IMR-90 (cell line): ENCODE measurements around the gene CAVIN1. TPM values are rescaled to one million over a fixed set of nuclear protein-coding genes. Genes with fewer than 3 reads are reported as not detected.

Experiments
- ATAC-seq: fragments of 200-7000 bp; cut with Tn5 transposase; 2 replicates; pipeline ENCODE4 v1.9.1; 2020; ENCODE audit warnings: low read depth, mild to moderate bottlenecking, moderate library complexity
- BruUV-seq: library from RNA; stranded (reverse); fragments of 400-500 nt; replicated peaks from 2 replicates; lab custom pipeline; 2021; lab: Mats Ljungman, UMichigan
- CTCF ChIA-PET: fragments of 300-600 bp; formaldehyde crosslinking; extraction: SDS; loops from one replicate; lab custom pipeline; 2021; ENCODE audit warnings: antibody characterized with exemption; lab: Yijun Ruan, JAX
- POLR2A ChIA-PET: fragments of 300-600 bp; sonication (Branson Sonifier 250); formaldehyde crosslinking; loops from one replicate; lab custom pipeline; 2022; ENCODE audit warnings: antibody characterized with exemption; ENCODE audit not compliant: unreplicated experiment; lab: Charles Lee
- DNase-seq: peaks from one replicate; pipeline ENCODE4 v3.0.0; 2013
- H2AFZ ChIP-seq: replicated peaks from 2 replicates; pipeline ENCODE3; 2013; ENCODE audit warnings: low read length, mild to moderate bottlenecking; ENCODE audit not compliant: poor library complexity
- H2AK5ac ChIP-seq: 2 replicates; pipeline ENCODE4 v1.6.1; 2013; ENCODE audit warnings: low read depth, low read length, inconsistent platforms
- H2AK9ac ChIP-seq: replicated peaks from 2 replicates; pipeline ENCODE3; 2013; ENCODE audit warnings: mild to moderate bottlenecking, low read depth, low read length, moderate library complexity; ENCODE audit not compliant: poor library complexity
- H2BK120ac ChIP-seq: 2 replicates; pipeline ENCODE4 v1.6.1; 2013; ENCODE audit warnings: low read depth, low read length, inconsistent platforms
- H2BK15ac ChIP-seq: 3 replicates; pipeline ENCODE4 v1.6.1; 2013; ENCODE audit warnings: low read depth, low read length, inconsistent platforms
- H2BK20ac ChIP-seq: 2 replicates; pipeline ENCODE4 v1.6.1; 2013; ENCODE audit warnings: low read depth, mild to moderate bottlenecking, inconsistent platforms, low read length, moderate library complexity
- H2BK5ac ChIP-seq: 2 replicates; pipeline ENCODE4 v1.6.1; 2013; ENCODE audit warnings: mild to moderate bottlenecking, low read depth, low read length, inconsistent platforms; ENCODE audit not compliant: poor library complexity, severe bottlenecking
- H3K14ac ChIP-seq: replicated peaks from 2 replicates; pipeline ENCODE4 v1.6.1; 2013; ENCODE audit warnings: low read depth, low read length, inconsistent platforms
- H3K18ac ChIP-seq: 2 replicates; pipeline ENCODE4 v1.6.1; 2013; ENCODE audit warnings: low read depth, low read length, control low read depth
- H3K23ac ChIP-seq: 2 replicates; pipeline ENCODE4 v1.6.1; 2013; ENCODE audit warnings: low read depth, low read length, inconsistent platforms
- H3K27ac ChIP-seq: 2 replicates; pipeline ENCODE4 v1.5.1; 2013; ENCODE audit warnings: mild to moderate bottlenecking, control low read depth, low read length; ENCODE audit not compliant: insufficient read depth
- H3K27me3 ChIP-seq: 2 replicates; pipeline ENCODE4 v1.6.1; 2013; ENCODE audit warnings: low read length; ENCODE audit not compliant: control insufficient read depth, insufficient read depth
- H3K36me3 ChIP-seq: 2 replicates; pipeline ENCODE4 v1.6.1; 2013; ENCODE audit warnings: low read length, mixed read lengths; ENCODE audit not compliant: control insufficient read depth, insufficient read depth
- H3K4ac ChIP-seq: 2 replicates; pipeline ENCODE4 v1.6.1; 2013; ENCODE audit warnings: low read depth, low read length, inconsistent platforms
- H3K4me1 ChIP-seq: 2 replicates; pipeline ENCODE4 v1.6.1; 2013; ENCODE audit warnings: low read length, mixed read lengths; ENCODE audit not compliant: control insufficient read depth, insufficient read depth
- H3K4me2 ChIP-seq: 2 replicates; pipeline ENCODE4 v1.6.1; 2013; ENCODE audit warnings: low read depth, mild to moderate bottlenecking, control low read depth, low read length, moderate library complexity
- H3K4me3 ChIP-seq: 2 replicates; pipeline ENCODE4 v1.5.1; 2013; ENCODE audit warnings: low read depth, mild to moderate bottlenecking, control low read depth, low read length, moderate library complexity; ENCODE audit not compliant: insufficient read depth
- H3K56ac ChIP-seq: 2 replicates; pipeline ENCODE4 v1.6.1; 2013; ENCODE audit warnings: low read length, inconsistent platforms; ENCODE audit not compliant: insufficient read depth; ENCODE audit errors: extremely low read depth
- H3K79me1 ChIP-seq, 2 experiments: 2 replicates each; pipeline ENCODE4 v1.6.1; 2013; ENCODE audit warnings: low read length in 2 of 2, inconsistent platforms in 1 of 2, low read depth in 1 of 2
- H3K9ac ChIP-seq: 2 replicates; pipeline ENCODE4 v1.6.1; 2013; ENCODE audit warnings: low read depth, low read length, control low read depth
- H3K9me1 ChIP-seq: 2 replicates; pipeline ENCODE4 v1.6.1; 2013; ENCODE audit warnings: low read length, inconsistent platforms; ENCODE audit not compliant: insufficient read depth
- H3K9me3 ChIP-seq: 2 replicates; pipeline ENCODE4 v1.6.1; 2013; ENCODE audit warnings: low read length; ENCODE audit not compliant: control insufficient read depth, insufficient read depth
- H4K20me1 ChIP-seq: 2 replicates; pipeline ENCODE4 v1.6.1; 2013; ENCODE audit warnings: low read length, inconsistent platforms; ENCODE audit not compliant: insufficient read depth
- H4K5ac ChIP-seq: 2 replicates; pipeline ENCODE4 v1.6.1; 2013; ENCODE audit warnings: mild to moderate bottlenecking, low read depth, low read length, control low read depth
- H4K8ac ChIP-seq, 2 experiments: 2 replicates each; pipeline ENCODE4 v1.6.1; 2013; ENCODE audit warnings: low read depth in 2 of 2, low read length in 2 of 2, control low read depth in 1 of 2, inconsistent platforms in 1 of 2
- H4K91ac ChIP-seq: 2 replicates; pipeline ENCODE4 v1.6.1; 2013; ENCODE audit warnings: low read depth, low read length, inconsistent platforms; ENCODE audit not compliant: insufficient read depth
- CTCF ChIP-seq: conservative IDR thresholded peaks from 2 replicates; pipeline ENCODE4 v1.5.1; 2012; ENCODE audit warnings: mild to moderate bottlenecking, low read depth, low read length, improper control_type of control experiment
- FOS ChIP-seq: fragments of 150-350 bp; IDR thresholded peaks from 2 replicates; pipeline ENCODE4 v1.6.1; 2016; ENCODE audit warnings: low read depth, low read length
- MAZ ChIP-seq: IDR thresholded peaks from 2 replicates; pipeline ENCODE4 v1.6.1; 2012; ENCODE audit warnings: low read depth, mild to moderate bottlenecking, low read length, improper control_type of control experiment, moderate library complexity, borderline replicate concordance
- NFE2L2 ChIP-seq: fragments of 150-350 bp; IDR thresholded peaks from 2 replicates; pipeline ENCODE4 v1.6.1; 2016; ENCODE audit warnings: low read depth, mild to moderate bottlenecking, low read length
- POLR2A ChIP-seq: IDR thresholded peaks from 2 replicates; pipeline ENCODE4 v1.6.1; 2012; ENCODE audit warnings: mild to moderate bottlenecking, low read depth, low read length
- RAD21 ChIP-seq: IDR thresholded peaks from 2 replicates; pipeline ENCODE4 v1.6.1; 2012; ENCODE audit warnings: low read length, improper control_type of control experiment
- RCOR1 ChIP-seq: IDR thresholded peaks from 2 replicates; pipeline ENCODE4 v1.6.1; 2012; ENCODE audit warnings: mild to moderate bottlenecking, low read length, improper control_type of control experiment; ENCODE audit not compliant: insufficient replicate concordance
- RFX5 ChIP-seq: IDR thresholded peaks from 2 replicates; pipeline ENCODE4 v1.8.0; 2012; ENCODE audit warnings: low read depth, mild to moderate bottlenecking, low read length, moderate library complexity
- SMC3 ChIP-seq: fragments of 150-350 bp; IDR thresholded peaks from 2 replicates; pipeline ENCODE4 v1.6.1; 2016; ENCODE audit warnings: low read depth, mild to moderate bottlenecking, antibody characterized with exemption, low read length, moderate library complexity
- WGBS, 2 experiments: methylation state at CpG; one replicate each; pipeline versions ENCODE4 v1.1.5 to v1.1.7; 2013; ENCODE audit warnings: missing lambda C conversion rate in 2 of 2; ENCODE audit not compliant: insufficient read length in 1 of 2; ENCODE audit errors: extremely low coverage in 2 of 2; 5-methylcytosine and 5-hydroxymethylcytosine counted together
- dilution Hi-C: fragments of 300-500 bp; cut with HindIII; formaldehyde crosslinking; loops from one replicate; pipeline ENCODE4 v1.14.3; 2018; ENCODE audit warnings: low sequenced_read_pairs; ENCODE audit not compliant: unreplicated experiment
- in situ Hi-C: fragments of 300-500 bp; cut with MboI; formaldehyde crosslinking; loops from 3 replicates; pipeline ENCODE4 v1.14.3; 2019; ENCODE audit warnings: low sequenced_read_pairs, inconsistent platforms, mixed read lengths
- intact Hi-C: fragments of 100-400 bp; cut with micrococcal nuclease; formaldehyde crosslinking; loops from 2 replicates; pipeline ENCODE4 v1.10.0; 2022
- polyA plus RNA-seq, 3 experiments: library from polyadenylated mRNA; depleted of rRNA; stranded (reverse); fragments of >200 nt; gene quantifications; 2 replicates each; pipeline ENCODE4 v1.2.3, GENCODE V29; 2012; ENCODE audit warnings: low replicate concordance in 1 of 3
- total RNA-seq: library from RNA; depleted of rRNA; stranded (reverse); fragments of >200 nt; gene quantifications from 2 replicates; pipeline ENCODE4 v1.2.3, GENCODE V29; 2012
- TF ChIP-seq, protein P1 (sequence below): fragments of 150-350 bp; IDR thresholded peaks from 2 replicates; pipeline ENCODE4 v1.6.1; 2017; ENCODE audit warnings: mild to moderate bottlenecking, antibody characterized with exemption, low read length, low read depth

CAVIN1 gene
- total and polyA plus RNA-seq, 2 of the 4 experiments (the other 2 are of a cell fraction): 491 to 556 TPM

DNA sequence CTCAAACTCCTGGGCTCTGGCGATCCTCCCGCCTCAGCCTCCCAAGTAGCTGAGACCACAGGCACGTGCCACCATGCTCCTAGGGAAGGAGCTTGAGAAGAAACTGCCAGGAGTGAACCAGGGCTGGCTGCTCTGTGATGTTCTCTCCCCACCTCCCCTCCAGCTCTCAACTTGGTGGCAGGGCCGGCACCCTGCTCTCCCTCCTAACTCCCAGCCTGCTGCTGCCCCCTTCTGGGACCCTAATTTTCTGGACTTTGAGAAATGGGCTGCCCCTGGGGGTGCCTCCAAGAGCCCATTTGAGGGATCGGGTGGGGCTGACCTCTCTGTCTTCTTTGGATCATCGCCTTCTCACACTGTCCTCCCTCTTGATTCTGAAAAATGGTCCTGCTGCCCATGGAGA lies 19.9 kb downstream of the CAVIN1 start:
- H3K56ac ChIP-seq: no peak overlapping the region
- no peak overlapping the region for H2AK5ac ChIP-seq
- H3K4me3 ChIP-seq: no peak overlapping the region
- no peak overlapping the region for H4K91ac ChIP-seq
- H3K36me3 ChIP-seq: peaks cover 34% of the 10 kb centered on the region
- no peak overlapping the region for H2BK15ac ChIP-seq
- H2AFZ ChIP-seq: no peak overlapping the region
- in situ Hi-C loops (loop anchor here (5.0 kb wide), 1 partner anchor 81 kb away; no protein-coding TSS in a partner anchor), intact Hi-C loops (loop anchor here (5.0 kb wide), 1 partner anchor 376 kb away; no protein-coding TSS in a partner anchor), dilution Hi-C loops (no loop called here)
- peaks cover 34% of the 10 kb centered on the region for H3K4me1 ChIP-seq
- no peak for DNase-seq
- H3K27me3 ChIP-seq: no peaks in the 10 kb centered on the region
- H3K9ac ChIP-seq: no peak overlapping the region
- H3K4me2 ChIP-seq: no peak overlapping the region
- ATAC-seq: no peak
- TF ChIP-seq RAD21: peak; percentile 13; the same call in 1 of the 2 replicates
- TF ChIP-seq NFE2L2: no peak
- no peak for TF ChIP-seq SMC3
- TF ChIP-seq, protein P1, sequence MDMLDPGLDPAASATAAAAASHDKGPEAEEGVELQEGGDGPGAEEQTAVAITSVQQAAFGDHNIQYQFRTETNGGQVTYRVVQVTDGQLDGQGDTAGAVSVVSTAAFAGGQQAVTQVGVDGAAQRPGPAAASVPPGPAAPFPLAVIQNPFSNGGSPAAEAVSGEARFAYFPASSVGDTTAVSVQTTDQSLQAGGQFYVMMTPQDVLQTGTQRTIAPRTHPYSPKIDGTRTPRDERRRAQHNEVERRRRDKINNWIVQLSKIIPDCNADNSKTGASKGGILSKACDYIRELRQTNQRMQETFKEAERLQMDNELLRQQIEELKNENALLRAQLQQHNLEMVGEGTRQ: no peak
- no peak for TF ChIP-seq FOS
- TF ChIP-seq RCOR1: no peak
- TF ChIP-seq CTCF: 0 out of 2 replicates have a peak, but pooled peaks have one; percentile 26
- TF ChIP-seq RFX5: no peak
- no peak for TF ChIP-seq MAZ
- no peak for TF ChIP-seq POLR2A
- H3K23ac ChIP-seq: peak overlapping the region; percentile 44; the same call in 1 of the 2 replicates
- H2AK9ac ChIP-seq: no peak overlapping the region
- H2BK5ac ChIP-seq: peak overlapping the region; percentile 12
- H3K9me1 ChIP-seq: peaks cover 21% of the 10 kb centered on the region
- H3K27ac ChIP-seq: peak overlapping the region; percentile 20; the same call in 1 of the 2 replicates
- WGBS, 2 experiments: 100% methylated on average over 3 of the region's 6 CpGs; no CpG with 5 or more reads in 1 of the 2 experiments
- ChIA-PET POLR2A (interaction anchor here (0.6 kb wide), 1 partner anchor 7 kb away, joined by 4 read pairs; no protein-coding TSS in a partner anchor), CTCF (interaction anchor here (0.6 kb wide), 2 partner anchors 10 to 82 kb away, joined by 3 to 5 read pairs; no protein-coding TSS in a partner anchor)
- no peak overlapping the region for H2BK120ac ChIP-seq
- no peaks in the 10 kb centered on the region for H3K9me3 ChIP-seq
- H2BK20ac ChIP-seq: no peak overlapping the region
- peaks cover 94% of the 10 kb centered on the region for H4K20me1 ChIP-seq
- no peak overlapping the region for H4K8ac ChIP-seq
- H3K4ac ChIP-seq: no peak overlapping the region
- no TSS peak for BruUV-seq
- no peak overlapping the region for H3K14ac ChIP-seq
- peaks cover 18 to 80% of the 10 kb centered on the region in 2 experiments for H3K79me1 ChIP-seq
- no peak overlapping the region for H4K5ac ChIP-seq
- H3K18ac ChIP-seq: no peak overlapping the region
